ENCODE results near the gene KLHL30.

KLHL30 gene

GRCh38 chr2:238131761-238132462 is 6.6 kb upstream of the KLHL30 start:
- TF ChIP-seq ZBTB7A (IDR thresholded peaks at IDR 0.05; ENCODE audit: low read depth) = no peak
- TF ChIP-seq EGR1 (IDR thresholded peaks at IDR 0.05) = no peak
- no peak for TF ChIP-seq TEAD4 (IDR thresholded peaks at IDR 0.05)
- no peak for TF ChIP-seq YY1 (IDR thresholded peaks at IDR 0.05; ENCODE audit: low read depth)

- TF ChIP-seq MAX (IDR thresholded peaks at IDR 0.05) = no peak
- TF ChIP-seq ZBTB7A (IDR thresholded peaks at IDR 0.05; ENCODE audit: low read depth) = no peak
- no peak for TF ChIP-seq EP300 (IDR thresholded peaks at IDR 0.05; ENCODE audit: borderline replicate concordance)
- TF ChIP-seq, protein P1, sequence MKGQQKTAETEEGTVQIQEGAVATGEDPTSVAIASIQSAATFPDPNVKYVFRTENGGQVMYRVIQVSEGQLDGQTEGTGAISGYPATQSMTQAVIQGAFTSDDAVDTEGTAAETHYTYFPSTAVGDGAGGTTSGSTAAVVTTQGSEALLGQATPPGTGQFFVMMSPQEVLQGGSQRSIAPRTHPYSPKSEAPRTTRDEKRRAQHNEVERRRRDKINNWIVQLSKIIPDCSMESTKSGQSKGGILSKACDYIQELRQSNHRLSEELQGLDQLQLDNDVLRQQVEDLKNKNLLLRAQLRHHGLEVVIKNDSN (IDR thresholded peaks at IDR 0.05) = no peak
- no peak for TF ChIP-seq TCF12 (IDR thresholded peaks at IDR 0.05; ENCODE audit: low read depth)
- no peak for TF ChIP-seq FOXM1 (IDR thresholded peaks at IDR 0.05; ENCODE audit: borderline replicate concordance, low read depth)
- TF ChIP-seq YY1 (IDR thresholded peaks at IDR 0.05; ENCODE audit: low read depth) = no peak
- TF ChIP-seq RAD21 (IDR thresholded peaks at IDR 0.05; ENCODE audit: low read depth) = no peak
- TF ChIP-seq CREB1 (IDR thresholded peaks at IDR 0.05; ENCODE audit: low read depth) = no peak
- no peak for TF ChIP-seq NFIC (IDR thresholded peaks at IDR 0.05)
- no peak for TF ChIP-seq EGR1 (IDR thresholded peaks at IDR 0.05)
- no peak for TF ChIP-seq TEAD4 (IDR thresholded peaks at IDR 0.05)
- TF ChIP-seq, protein P2, sequence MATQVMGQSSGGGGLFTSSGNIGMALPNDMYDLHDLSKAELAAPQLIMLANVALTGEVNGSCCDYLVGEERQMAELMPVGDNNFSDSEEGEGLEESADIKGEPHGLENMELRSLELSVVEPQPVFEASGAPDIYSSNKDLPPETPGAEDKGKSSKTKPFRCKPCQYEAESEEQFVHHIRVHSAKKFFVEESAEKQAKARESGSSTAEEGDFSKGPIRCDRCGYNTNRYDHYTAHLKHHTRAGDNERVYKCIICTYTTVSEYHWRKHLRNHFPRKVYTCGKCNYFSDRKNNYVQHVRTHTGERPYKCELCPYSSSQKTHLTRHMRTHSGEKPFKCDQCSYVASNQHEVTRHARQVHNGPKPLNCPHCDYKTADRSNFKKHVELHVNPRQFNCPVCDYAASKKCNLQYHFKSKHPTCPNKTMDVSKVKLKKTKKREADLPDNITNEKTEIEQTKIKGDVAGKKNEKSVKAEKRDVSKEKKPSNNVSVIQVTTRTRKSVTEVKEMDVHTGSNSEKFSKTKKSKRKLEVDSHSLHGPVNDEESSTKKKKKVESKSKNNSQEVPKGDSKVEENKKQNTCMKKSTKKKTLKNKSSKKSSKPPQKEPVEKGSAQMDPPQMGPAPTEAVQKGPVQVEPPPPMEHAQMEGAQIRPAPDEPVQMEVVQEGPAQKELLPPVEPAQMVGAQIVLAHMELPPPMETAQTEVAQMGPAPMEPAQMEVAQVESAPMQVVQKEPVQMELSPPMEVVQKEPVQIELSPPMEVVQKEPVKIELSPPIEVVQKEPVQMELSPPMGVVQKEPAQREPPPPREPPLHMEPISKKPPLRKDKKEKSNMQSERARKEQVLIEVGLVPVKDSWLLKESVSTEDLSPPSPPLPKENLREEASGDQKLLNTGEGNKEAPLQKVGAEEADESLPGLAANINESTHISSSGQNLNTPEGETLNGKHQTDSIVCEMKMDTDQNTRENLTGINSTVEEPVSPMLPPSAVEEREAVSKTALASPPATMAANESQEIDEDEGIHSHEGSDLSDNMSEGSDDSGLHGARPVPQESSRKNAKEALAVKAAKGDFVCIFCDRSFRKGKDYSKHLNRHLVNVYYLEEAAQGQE (IDR thresholded peaks at IDR 0.05; ENCODE audit: low read depth) = no peak
- TF ChIP-seq TAF1 (IDR thresholded peaks at IDR 0.05; ENCODE audit: low read depth) = no peak
- TF ChIP-seq CEBPB (IDR thresholded peaks at IDR 0.05) = no peak
These were observed 5.7 kb upstream of the KLHL30 start for GRCh38 chr2:238132463-238133450.

DNA sequence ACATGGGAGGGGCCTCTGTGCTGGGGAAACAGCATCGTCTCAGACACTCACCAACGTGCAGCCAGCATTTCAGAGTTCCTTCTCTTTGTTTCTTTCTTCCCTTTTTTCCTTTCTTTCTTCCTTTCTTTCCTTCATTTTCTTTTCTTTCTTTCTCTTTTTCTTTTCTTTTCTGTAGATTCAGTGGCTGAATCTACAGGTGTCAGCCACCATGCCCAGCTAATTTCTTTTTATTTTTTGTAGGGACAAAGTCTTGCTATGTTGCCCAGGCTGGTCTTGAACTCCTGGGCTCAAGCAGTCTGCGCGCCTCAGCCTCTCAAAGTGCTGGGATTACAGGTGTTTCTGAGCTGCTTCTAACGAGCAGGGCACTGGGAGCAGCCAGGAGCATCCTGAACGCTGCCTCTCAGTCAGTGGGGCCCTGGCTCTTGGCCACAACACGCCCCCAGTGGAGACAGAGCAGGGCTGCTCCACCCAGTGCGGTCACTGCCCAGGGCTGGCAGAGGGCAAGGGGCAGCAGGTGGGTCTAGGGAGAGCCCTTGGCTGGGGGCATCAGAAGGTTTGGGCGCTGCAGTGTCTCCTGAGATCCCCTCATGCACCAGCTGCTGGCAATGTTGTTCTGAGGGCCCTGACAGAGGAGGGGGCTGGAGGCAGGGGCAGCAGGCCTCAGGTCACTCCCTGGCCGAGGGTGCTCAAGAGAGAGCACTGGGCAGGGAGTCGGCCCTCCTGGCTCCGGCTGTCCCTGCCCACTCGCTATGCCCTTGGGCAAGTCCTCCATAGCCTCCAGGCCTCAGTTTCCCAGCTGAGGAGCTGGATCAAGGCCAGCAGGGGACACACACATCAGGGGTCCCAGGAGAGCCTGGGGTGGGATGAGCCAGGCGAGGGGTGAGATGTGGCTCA is 4.7 kb upstream of the KLHL30 start:
- TF ChIP-seq YY1 (IDR thresholded peaks at IDR 0.05; ENCODE audit: low read depth) = no peak

- TF ChIP-seq ZBTB7A (IDR thresholded peaks at IDR 0.05; ENCODE audit: low read depth) (no peak), RAD21 (IDR thresholded peaks at IDR 0.05; ENCODE audit: low read depth) (no peak), TCF12 (IDR thresholded peaks at IDR 0.05; ENCODE audit: low read depth) (no peak), NFIC (IDR thresholded peaks at IDR 0.05) (no peak)
- TF ChIP-seq, protein P2 (IDR thresholded peaks at IDR 0.05; ENCODE audit: low read depth) = no peak
These were observed 4.1 kb upstream of the KLHL30 start for GRCh38 chr2:238134393-238134785.

- no peak for TF ChIP-seq TAF1 (IDR thresholded peaks at IDR 0.05; ENCODE audit: low read depth)
- no peak for TF ChIP-seq RAD21 (IDR thresholded peaks at IDR 0.05; ENCODE audit: low read depth)
- no peak for TF ChIP-seq ZBTB7A (IDR thresholded peaks at IDR 0.05; ENCODE audit: low read depth)
- TF ChIP-seq EP300 (IDR thresholded peaks at IDR 0.05; ENCODE audit: borderline replicate concordance) = no peak
- no peak for TF ChIP-seq YY1 (IDR thresholded peaks at IDR 0.05; ENCODE audit: low read depth)
- no peak for TF ChIP-seq TCF12 (IDR thresholded peaks at IDR 0.05; ENCODE audit: low read depth)
These were observed 2.8 kb upstream of the KLHL30 start for GRCh38 chr2:238135601-238136150.

Measured in Ishikawa (cell line).